Left lung (tissue), 10 donors: ENCODE measurements around the gene GRID1. TPM values are rescaled to one million over a fixed set of nuclear protein-coding genes. Genes with fewer than 3 reads are reported as not detected.

Experiments
- ATAC-seq: fragments of 200-7000 bp; cut with Tn5 transposase; one replicate; pipeline ENCODE4 v1.9.1; 2020; ENCODE audit warnings: moderate library complexity
- DNase-seq, 4 donors: peaks; one replicate each; pipeline ENCODE4 v3.0.0-alpha.2; 2013 to 2020
- H3K27ac ChIP-seq, 2 donors: fragments of 200-600 bp; sonication (generic) in 1 of 2; one replicate each; pipeline versions ENCODE4 v1.5.0 to v1.8.0; 2020 to 2021
- H3K27me3 ChIP-seq, 2 donors: fragments of 200-600 bp; sonication (generic) in 1 of 2; one replicate each; pipeline versions ENCODE4 v1.5.0 to v1.8.0; 2020 to 2021
- H3K36me3 ChIP-seq, 2 donors: fragments of 200-600 bp; sonication (generic) in 1 of 2; one replicate each; pipeline versions ENCODE4 v1.5.0 to v1.8.0; 2020 to 2021
- H3K4me1 ChIP-seq, 2 donors: fragments of 200-600 bp; one replicate each; pipeline ENCODE4 v1.8.0; 2021
- H3K4me3 ChIP-seq, 2 donors: fragments of 200-600 bp; sonication (generic) in 1 of 2; one replicate each; pipeline versions ENCODE4 v1.5.0 to v1.8.0; 2020 to 2021; ENCODE audit warnings: mild to moderate bottlenecking in 1 of 2
- H3K9me3 ChIP-seq, 2 donors: fragments of 200-600 bp; sonication (generic) in 1 of 2; one replicate each; pipeline versions ENCODE4 v1.5.0 to v1.8.0; 2020 to 2021
- intact Hi-C, 2 donors: fragments of 100-400 bp; cut with DNase I; formaldehyde crosslinking; loops; one replicate each; pipeline versions ENCODE4 v1.11.2 to v1.14.2; 2022
- polyA plus RNA-seq, 6 donors: library from polyadenylated mRNA; unstranded; fragments of 120-200 nt; gene quantifications; one replicate each; pipeline ENCODE4 v1.2.1, GENCODE V29; 2013; ENCODE audit not compliant: insufficient read length in 6 of 6
- total RNA-seq, 2 donors: library from RNA; stranded (reverse); fragmentation: NEBNext Ultra II Directional; extraction: Animal tissue kit (Norgen Biotek cat#: 25700); gene quantifications; one replicate each; pipeline ENCODE4 v1.2.1, GENCODE V29; 2021
- TF ChIP-seq, protein P1 (sequence below), 2 donors: fragments of 200-600 bp; sonication (generic) in 1 of 2; IDR thresholded peaks; one replicate each; pipeline versions ENCODE4 v1.5.0 to v1.8.0; 2021; ENCODE audit warnings: antibody characterized with exemption in 2 of 2
- donor health status: DM: no; HTN: yes; CAD: no.
- donor health status: DM: no; HTN: no; CAD: no.

GRID1 gene
- total and polyA plus RNA-seq, 8 donors, result 0.81 to 2.6 (median 1.2) TPM

- Histone ChIP-seq H3K36me3 (no peaks in the 10 kb centered on the region), H3K27ac (no peak overlapping the region), H3K4me3 (no peak overlapping the region), H3K27me3 (no peaks in the 10 kb centered on the region), H3K9me3 (no peaks in the 10 kb centered on the region), H3K4me1 (no peaks in the 10 kb centered on the region)
- TF ChIP-seq, protein P1, sequence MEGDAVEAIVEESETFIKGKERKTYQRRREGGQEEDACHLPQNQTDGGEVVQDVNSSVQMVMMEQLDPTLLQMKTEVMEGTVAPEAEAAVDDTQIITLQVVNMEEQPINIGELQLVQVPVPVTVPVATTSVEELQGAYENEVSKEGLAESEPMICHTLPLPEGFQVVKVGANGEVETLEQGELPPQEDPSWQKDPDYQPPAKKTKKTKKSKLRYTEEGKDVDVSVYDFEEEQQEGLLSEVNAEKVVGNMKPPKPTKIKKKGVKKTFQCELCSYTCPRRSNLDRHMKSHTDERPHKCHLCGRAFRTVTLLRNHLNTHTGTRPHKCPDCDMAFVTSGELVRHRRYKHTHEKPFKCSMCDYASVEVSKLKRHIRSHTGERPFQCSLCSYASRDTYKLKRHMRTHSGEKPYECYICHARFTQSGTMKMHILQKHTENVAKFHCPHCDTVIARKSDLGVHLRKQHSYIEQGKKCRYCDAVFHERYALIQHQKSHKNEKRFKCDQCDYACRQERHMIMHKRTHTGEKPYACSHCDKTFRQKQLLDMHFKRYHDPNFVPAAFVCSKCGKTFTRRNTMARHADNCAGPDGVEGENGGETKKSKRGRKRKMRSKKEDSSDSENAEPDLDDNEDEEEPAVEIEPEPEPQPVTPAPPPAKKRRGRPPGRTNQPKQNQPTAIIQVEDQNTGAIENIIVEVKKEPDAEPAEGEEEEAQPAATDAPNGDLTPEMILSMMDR (IDR thresholded peaks at IDR 0.05), result no peak
- no peak for ATAC-seq
- DNase-seq, result no peak
- intact Hi-C loops, result no loop called here
These were observed 759.4 kb downstream of the GRID1 start for GRCh38 chr10:85607043-85607695.

GRCh38 chr10:85606401-85606800 lies 760.2 kb downstream of the GRID1 start:
- ATAC-seq, result no peak

GRCh38 chr10:85604884-85605283 lies 761.7 kb downstream of the GRID1 start:
- no peak for ATAC-seq
- intact Hi-C loops, result no loop called here
- TF ChIP-seq, protein P1 (IDR thresholded peaks at IDR 0.05), result no peak
- Histone ChIP-seq H3K27ac (no peak overlapping the region), H3K4me1 (no peaks in the 10 kb centered on the region), H3K27me3 (no peaks in the 10 kb centered on the region), H3K4me3 (no peak overlapping the region), H3K9me3 (no peaks in the 10 kb centered on the region), H3K36me3 (no peaks in the 10 kb centered on the region)
- no peak for DNase-seq

More at GRCh38 chr10:85606401-85606800, 760.2 kb downstream of the GRID1 start:
- Histone ChIP-seq H3K4me3 (no peak overlapping the region), H3K9me3 (no peaks in the 10 kb centered on the region), H3K27ac (no peak overlapping the region), H3K36me3 (no peaks in the 10 kb centered on the region), H3K27me3 (no peaks in the 10 kb centered on the region), H3K4me1 (no peaks in the 10 kb centered on the region)
- intact Hi-C loops, result no loop called here
- no peak for DNase-seq
- TF ChIP-seq, protein P1 (IDR thresholded peaks at IDR 0.05), result no peak

- no peak overlapping the region for H3K27ac ChIP-seq
- intact Hi-C loops, result no loop called here
- ATAC-seq (no peak), DNase-seq (no peak)
- no peak overlapping the region for H3K4me3 ChIP-seq
- no peaks in the 10 kb centered on the region for H3K27me3 ChIP-seq
- TF ChIP-seq, protein P1 (IDR thresholded peaks at IDR 0.05), result no peak
- H3K9me3 ChIP-seq, result no peaks in the 10 kb centered on the region
- no peaks in the 10 kb centered on the region for H3K36me3 ChIP-seq
- no peaks in the 10 kb centered on the region for H3K4me1 ChIP-seq
These were observed 762.4 kb downstream of the GRID1 start for GRCh38 chr10:85604136-85604725.

DNA sequence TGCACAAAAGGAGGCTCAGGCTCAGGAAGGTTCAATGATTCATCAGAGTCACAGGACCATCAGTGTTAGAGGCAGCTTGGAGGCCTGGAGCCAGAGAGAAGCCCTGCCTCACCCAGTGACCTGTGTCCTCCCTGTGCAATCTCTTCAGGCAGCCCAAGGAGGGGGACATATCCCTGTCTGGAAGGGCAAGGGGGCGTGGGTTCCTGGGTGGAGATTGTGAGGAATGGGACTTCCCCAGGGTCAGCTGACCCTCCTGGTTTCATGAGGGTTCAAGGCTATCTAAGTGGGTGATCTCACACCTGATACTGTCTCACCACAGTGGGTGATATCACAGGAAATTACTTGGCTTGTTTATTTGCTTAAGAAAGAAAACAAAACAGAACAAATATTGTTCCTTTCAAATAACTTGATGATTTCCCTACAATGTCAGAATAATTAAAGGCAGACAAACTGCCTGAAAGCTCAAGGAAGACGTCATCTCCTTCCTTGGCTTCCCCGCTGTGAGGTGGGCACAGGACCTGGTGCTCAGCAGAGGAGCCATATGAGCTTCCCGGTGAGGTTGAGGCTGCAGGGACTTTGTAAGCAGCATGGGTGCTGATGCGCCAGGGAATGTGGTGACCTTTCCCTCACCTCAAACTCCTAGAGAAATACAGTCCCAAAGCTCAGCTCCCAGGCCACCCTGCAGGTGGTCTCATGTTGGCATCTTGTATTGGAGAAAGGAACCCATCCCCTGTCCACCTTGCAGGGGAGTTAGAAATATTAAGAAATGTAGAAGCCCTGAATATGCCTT lies 763.2 kb downstream of the GRID1 start:
- Histone ChIP-seq H3K4me3 (no peak overlapping the region), H3K36me3 (no peaks in the 10 kb centered on the region), H3K27ac (no peak overlapping the region), H3K9me3 (no peaks in the 10 kb centered on the region), H3K4me1 (no peaks in the 10 kb centered on the region), H3K27me3 (no peaks in the 10 kb centered on the region)
- TF ChIP-seq, protein P1 (IDR thresholded peaks at IDR 0.05), result no peak
- no peak for DNase-seq
- ATAC-seq, result no peak
- intact Hi-C loops, result no loop called here
